Measurements from ENCODE around the gene RPS16.

DNA sequence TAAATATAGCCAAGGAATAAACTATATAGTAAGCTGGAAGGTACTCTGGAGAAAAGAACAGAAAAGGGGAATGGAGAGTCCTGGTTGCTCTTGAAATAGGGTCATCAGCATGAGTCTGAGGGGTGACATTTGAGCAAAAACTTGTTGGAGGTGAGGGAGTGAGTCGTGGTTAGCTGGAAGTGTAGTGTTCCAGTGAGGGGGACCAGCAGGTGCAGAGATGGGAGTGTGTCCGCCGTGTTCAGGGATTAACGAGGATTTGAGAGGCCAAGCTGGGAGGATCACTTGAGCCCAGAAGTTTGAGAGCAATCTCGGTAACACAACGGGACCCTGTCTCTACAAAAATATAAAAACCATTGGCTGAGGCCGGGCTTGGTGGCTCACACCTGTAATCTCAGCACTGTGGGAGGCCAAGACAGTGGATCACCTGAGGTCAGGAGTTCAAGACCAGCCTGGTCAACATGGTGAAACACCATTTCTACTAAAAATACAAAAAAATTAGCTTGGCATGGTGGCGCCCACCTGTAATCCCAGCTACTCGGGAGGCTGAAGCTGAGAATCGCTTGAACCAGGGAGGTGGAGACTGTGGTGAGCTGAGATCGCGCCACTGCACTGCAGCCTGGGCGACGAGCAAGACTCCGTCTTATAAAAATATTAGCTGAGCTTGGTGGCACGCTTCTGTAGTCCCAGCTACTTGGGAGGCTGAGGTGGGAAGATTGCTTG is 10.8 kb upstream of the RPS16 start:
- TF ChIP-seq NEUROD1 (IDR thresholded peaks at IDR 0.05; ENCODE audit: borderline replicate concordance, low read depth, low read length, partially characterized antibody) (no peak), CTCF (IDR thresholded peaks at IDR 0.05 in 2 of 3, conservative IDR thresholded peaks at IDR 0.05 in 1 of 3; ENCODE audit: insufficient read depth in 2 of 3, low read depth in 1 of 3, low read length in 3 of 3) (no peak), JUN (IDR thresholded peaks at IDR 0.05; ENCODE audit: borderline replicate concordance, low read depth, low read length) (no peak), JUN (CRISPR knock-in tag; IDR thresholded peaks at IDR 0.05; ENCODE audit: borderline replicate concordance) (no peak), POLR2AphosphoS2 (IDR thresholded peaks at IDR 0.05; ENCODE audit: low read length) (no peak), POLR2A (conservative IDR thresholded peaks at IDR 0.05) (no peak), KHSRP (IDR thresholded peaks at IDR 0.05) (no peak), ZNF639 (CRISPR knock-in tag; conservative IDR thresholded peaks at IDR 0.05 in 1 of 2, IDR thresholded peaks at IDR 0.05 in 1 of 2) (no peak), CBX8 (IDR thresholded peaks at IDR 0.05; ENCODE audit: borderline replicate concordance, extremely low read depth, low read depth, low read length, poor library complexity, severe bottlenecking) (no peak), ZNF77 (CRISPR knock-in tag; IDR thresholded peaks at IDR 0.05) (no peak), POLR2AphosphoS5 (IDR thresholded peaks at IDR 0.05; ENCODE audit: control insufficient read depth, insufficient read depth, low read depth, low read length) (no peak)

Measured in K562 (cell line).